ENCODE data around the gene BEGAIN. TPM values are rescaled to one million over a fixed set of nuclear protein-coding genes. Genes with fewer than 3 reads are reported as not detected.

BEGAIN gene
- polyA plus RNA-seq, 1 experiment: 0.16 TPM

DNA sequence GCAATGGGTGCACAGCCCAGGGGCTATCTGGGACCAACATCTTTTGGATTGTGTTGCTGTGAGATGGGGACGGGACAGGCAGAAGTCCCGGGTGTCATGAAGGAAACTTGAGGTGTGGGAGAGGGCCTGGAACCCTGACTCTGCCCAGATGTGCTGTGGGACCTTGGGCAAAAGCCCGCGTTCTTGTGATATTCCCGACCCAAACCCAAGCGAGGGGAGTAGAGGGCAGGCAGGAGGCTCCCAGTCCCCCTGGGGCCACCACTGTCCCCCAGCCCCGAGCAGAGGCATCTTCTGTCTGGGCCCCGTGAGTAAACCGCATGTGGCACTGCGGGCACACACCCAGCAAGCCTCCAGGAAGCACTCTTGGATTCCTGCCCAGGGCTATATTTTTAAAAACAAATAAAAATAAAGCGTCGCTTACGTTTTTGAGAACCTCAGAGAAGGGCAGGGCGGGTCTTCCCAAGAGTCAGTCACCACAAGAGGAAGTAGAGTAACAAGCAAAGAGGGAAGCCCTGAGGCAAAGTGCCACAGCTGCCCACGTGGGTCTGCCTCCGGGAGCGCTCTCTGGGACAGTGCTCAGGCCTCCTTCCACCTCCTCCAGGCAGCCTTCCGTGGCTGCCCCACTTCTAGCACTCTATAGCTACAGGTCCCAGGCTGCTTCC lies 39.5 kb downstream of the BEGAIN start:
- peaks cover 28% of the 10 kb centered on the region for H3K27me3 ChIP-seq (ENCODE audit: control insufficient read depth, insufficient read depth, low read length)
- ChIA-PET CTCF (no interaction called here), POLR2A (no interaction called here)
- no peaks in the 10 kb centered on the region; the same call in 1 of the 2 replicates for H3K9me3 ChIP-seq (ENCODE audit: control insufficient read depth, insufficient read depth, low read length)
- TF ChIP-seq, protein P1, sequence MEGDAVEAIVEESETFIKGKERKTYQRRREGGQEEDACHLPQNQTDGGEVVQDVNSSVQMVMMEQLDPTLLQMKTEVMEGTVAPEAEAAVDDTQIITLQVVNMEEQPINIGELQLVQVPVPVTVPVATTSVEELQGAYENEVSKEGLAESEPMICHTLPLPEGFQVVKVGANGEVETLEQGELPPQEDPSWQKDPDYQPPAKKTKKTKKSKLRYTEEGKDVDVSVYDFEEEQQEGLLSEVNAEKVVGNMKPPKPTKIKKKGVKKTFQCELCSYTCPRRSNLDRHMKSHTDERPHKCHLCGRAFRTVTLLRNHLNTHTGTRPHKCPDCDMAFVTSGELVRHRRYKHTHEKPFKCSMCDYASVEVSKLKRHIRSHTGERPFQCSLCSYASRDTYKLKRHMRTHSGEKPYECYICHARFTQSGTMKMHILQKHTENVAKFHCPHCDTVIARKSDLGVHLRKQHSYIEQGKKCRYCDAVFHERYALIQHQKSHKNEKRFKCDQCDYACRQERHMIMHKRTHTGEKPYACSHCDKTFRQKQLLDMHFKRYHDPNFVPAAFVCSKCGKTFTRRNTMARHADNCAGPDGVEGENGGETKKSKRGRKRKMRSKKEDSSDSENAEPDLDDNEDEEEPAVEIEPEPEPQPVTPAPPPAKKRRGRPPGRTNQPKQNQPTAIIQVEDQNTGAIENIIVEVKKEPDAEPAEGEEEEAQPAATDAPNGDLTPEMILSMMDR (IDR thresholded peaks at IDR 0.05; ENCODE audit: low read depth, low read length): no peak
- no peak overlapping the region for H3K4me3 ChIP-seq (ENCODE audit: low read depth, low read length)
- no peak overlapping the region for H3K27ac ChIP-seq (ENCODE audit: low read depth, low read length)
- DNase-seq (ENCODE audit: low read depth, low spot score): no peak

DNA sequence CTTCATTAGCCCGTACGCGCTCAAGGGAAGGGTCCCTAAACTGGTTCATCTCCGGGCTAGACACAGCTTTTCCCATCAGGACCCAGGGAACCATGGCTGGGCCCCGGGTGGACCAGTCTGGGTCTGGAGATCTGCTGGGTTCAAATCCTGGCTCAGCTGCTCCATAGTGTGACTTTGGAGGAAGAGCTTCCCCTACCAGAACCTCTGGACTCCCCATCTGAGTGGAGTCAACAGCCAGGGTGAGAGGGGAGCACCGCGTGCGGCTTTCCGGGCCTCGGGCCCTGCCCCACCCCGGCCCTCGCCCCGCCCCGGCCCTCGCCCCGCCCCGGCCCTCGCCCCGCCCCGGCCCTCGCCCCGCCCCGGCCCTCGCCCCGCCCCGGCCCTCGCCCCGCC lies 41.2 kb downstream of the BEGAIN start:
- Histone ChIP-seq H3K27ac (ENCODE audit: low read depth, low read length) (no peak overlapping the region), H3K27me3 (ENCODE audit: control insufficient read depth, insufficient read depth, low read length) (peaks cover 29% of the 10 kb centered on the region), H3K9me3 (ENCODE audit: control insufficient read depth, insufficient read depth, low read length) (no peaks in the 10 kb centered on the region; the same call in 1 of the 2 replicates), H3K4me3 (ENCODE audit: low read depth, low read length) (no peak overlapping the region)
- ChIA-PET CTCF (interaction anchor here (0.9 to 1.2 kb wide), 2 partner anchors 107 to 160 kb away, joined by 3 read pairs; no protein-coding TSS in a partner anchor), POLR2A (no interaction called here)
- no peak for DNase-seq (ENCODE audit: low read depth, low spot score)
- TF ChIP-seq, protein P1 (IDR thresholded peaks at IDR 0.05; ENCODE audit: low read depth, low read length): no peak

DNA sequence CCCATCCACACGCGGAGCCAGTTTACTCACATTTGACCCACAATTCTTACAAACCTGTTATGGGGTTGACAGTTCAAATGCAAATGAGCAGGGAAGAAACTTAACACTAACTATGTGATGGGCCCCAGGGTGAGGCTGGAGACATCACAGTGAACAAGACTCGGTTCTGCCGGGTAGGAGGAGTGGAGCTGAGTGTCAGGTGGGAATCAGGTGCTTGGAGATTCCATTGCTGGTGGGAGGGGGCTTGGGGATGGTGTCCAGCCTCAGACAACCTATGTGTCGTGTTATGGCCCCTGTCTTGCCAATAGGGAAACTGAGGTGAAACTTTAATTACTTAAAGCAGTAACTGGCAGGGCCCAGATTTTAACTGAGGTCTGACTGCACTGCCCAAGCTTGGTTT lies 41.9 kb downstream of the BEGAIN start:
- no peaks in the 10 kb centered on the region; the same call in 1 of the 2 replicates for H3K9me3 ChIP-seq (ENCODE audit: control insufficient read depth, insufficient read depth, low read length)
- POLR2A ChIA-PET: no interaction called here
- no peak overlapping the region for H3K4me3 ChIP-seq (ENCODE audit: low read depth, low read length)
- CTCF ChIA-PET: interaction anchor here (0.9 to 1.2 kb wide), 2 partner anchors 107 to 160 kb away, joined by 3 read pairs; no protein-coding TSS in a partner anchor
- no peak overlapping the region for H3K27ac ChIP-seq (ENCODE audit: low read depth, low read length)
- TF ChIP-seq, protein P1 (IDR thresholded peaks at IDR 0.05; ENCODE audit: low read depth, low read length): no peak
- no peak for DNase-seq (ENCODE audit: low read depth, low spot score)
- peaks cover 26% of the 10 kb centered on the region for H3K27me3 ChIP-seq (ENCODE audit: control insufficient read depth, insufficient read depth, low read length)

DNA sequence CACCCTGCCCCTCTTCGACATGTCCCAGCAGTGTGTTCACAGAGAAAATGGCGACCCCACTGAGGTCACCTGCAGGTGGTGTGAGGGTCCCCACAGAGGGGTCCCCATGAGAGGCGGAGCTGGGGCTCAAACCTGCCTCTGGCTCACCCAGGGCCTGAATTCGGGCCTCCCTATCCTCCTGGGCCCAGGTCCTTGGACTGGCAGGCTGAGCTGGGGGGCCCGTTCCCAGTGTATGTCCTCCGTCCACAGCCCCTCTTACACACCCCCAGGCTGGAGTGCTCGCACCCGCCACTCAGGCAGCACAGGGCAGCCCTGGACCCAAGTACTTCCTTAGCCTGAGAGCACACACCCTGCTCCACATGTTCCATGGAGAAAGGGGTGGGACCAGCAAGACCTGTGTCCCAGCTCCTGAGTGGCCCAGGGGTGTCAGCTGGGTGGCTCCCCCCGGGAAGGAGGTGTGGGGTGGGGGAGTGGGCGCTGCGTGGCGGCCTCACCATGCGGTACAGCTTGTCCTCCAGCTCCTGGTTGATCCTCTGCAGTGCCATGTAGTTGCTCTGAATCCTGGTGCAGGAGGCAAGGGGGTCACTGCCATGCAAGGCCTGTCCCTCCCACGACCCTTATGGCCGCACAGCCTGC lies 42.6 kb downstream of the BEGAIN start:
- TF ChIP-seq, protein P1 (IDR thresholded peaks at IDR 0.05; ENCODE audit: low read depth, low read length): no peak
- Histone ChIP-seq H3K27ac (ENCODE audit: low read depth, low read length) (no peak overlapping the region), H3K4me3 (ENCODE audit: low read depth, low read length) (no peak overlapping the region), H3K27me3 (ENCODE audit: control insufficient read depth, insufficient read depth, low read length) (peaks cover 22% of the 10 kb centered on the region), H3K9me3 (ENCODE audit: control insufficient read depth, insufficient read depth, low read length) (no peaks in the 10 kb centered on the region; the same call in 1 of the 2 replicates)
- CTCF ChIA-PET: interaction anchor here (1.1 to 1.2 kb wide), 2 partner anchors 101 to 159 kb away, joined by 3 read pairs; no protein-coding TSS in a partner anchor
- POLR2A ChIA-PET: no interaction called here
- DNase-seq (ENCODE audit: low read depth, low spot score): no peak
